GM12864 (cell line): Measurements from ENCODE around the gene MKS1.

Experiments
- DNase-seq: peaks from one replicate; pipeline ENCODE4 v3.0.0-alpha.2; 2011; ENCODE audit warnings: low read depth
- H3K4me3 ChIP-seq: 2 replicates; pipeline ENCODE4 v1.5.1; 2011; ENCODE audit warnings: mild to moderate bottlenecking, low read depth, low read length, control low read depth
- CTCF ChIP-seq: IDR thresholded peaks from 2 replicates; pipeline ENCODE4 v1.5.1; 2011; ENCODE audit warnings: low read depth, mild to moderate bottlenecking, moderate library complexity, low read length, control low read depth, inconsistent platforms; ENCODE audit errors: missing control alignments

MKS1 gene

GRCh38 chr17:58248955-58249269, 29.9 kb upstream of the MKS1 start:
- no peak for DNase-seq
- no peak for TF ChIP-seq CTCF
- H3K4me3 ChIP-seq: no peak overlapping the region; the same call in 1 of the 2 replicates

DNA sequence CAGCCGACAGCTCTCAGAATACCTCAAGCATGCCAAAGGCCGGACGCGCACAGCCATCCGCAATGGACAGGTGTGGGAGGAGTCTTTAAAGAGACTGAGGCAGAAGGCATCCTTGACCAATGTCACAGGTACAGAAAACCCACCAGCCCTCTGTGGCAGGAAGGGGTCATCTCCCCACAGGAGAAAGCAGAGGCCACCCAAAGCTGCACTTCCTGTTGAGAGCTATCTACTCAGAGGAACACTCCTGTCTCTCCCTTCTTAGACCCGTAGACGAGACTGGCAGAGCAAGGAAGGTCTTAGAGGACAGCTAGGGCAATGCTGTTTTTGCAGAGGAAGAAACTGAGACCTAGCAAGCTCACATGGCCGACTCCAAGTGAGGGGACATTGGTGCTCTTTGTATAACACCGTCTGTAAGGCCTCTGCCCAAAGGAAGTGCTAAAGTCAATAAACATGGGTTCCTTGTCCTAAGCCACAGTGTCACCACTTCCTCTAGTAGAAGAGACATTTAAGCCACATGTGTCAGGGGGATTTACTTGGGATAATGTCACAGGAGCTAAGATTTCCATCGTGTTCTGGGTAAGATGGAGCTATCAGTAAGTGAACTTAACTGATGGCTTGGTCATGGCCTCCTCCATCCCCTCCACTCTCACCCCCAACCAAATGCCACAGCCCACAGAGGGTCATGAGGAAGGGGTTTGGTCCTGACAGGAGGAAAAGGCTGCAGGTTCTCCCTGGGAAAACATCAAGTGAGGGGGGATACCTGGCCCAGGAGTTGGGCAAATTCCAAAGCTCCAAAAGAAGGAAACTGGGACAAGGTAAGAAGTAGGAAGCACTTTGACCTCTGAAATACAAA, 28.7 kb upstream of the MKS1 start:
- H3K4me3 ChIP-seq: no peak overlapping the region
- DNase-seq: no peak
- TF ChIP-seq CTCF: no peak

- H3K4me3 ChIP-seq: no peak overlapping the region
- no peak for TF ChIP-seq CTCF
- no peak for DNase-seq
Observed at GRCh38 chr17:58246781-58247180, 27.7 kb upstream of the MKS1 start.

GRCh38 chr17:58246104-58246740, 27.2 kb upstream of the MKS1 start:
- no peak for TF ChIP-seq CTCF
- no peak for DNase-seq
- H3K4me3 ChIP-seq: no peak overlapping the region

- DNase-seq: no peak
- no peak overlapping the region for H3K4me3 ChIP-seq
- TF ChIP-seq CTCF: no peak
Observed at GRCh38 chr17:58245428-58246103, 26.5 kb upstream of the MKS1 start.

GRCh38 chr17:58244963-58245362, 25.9 kb upstream of the MKS1 start:
- DNase-seq: no peak
- H3K4me3 ChIP-seq: no peak overlapping the region
- no peak for TF ChIP-seq CTCF
